Sigmoid colon (tissue), 7 donors: ENCODE measurements around the gene AVP. TPM values are rescaled to one million over a fixed set of nuclear protein-coding genes. Genes with fewer than 3 reads are reported as not detected.

Source experiments
- DNase-seq: peaks from one replicate; pipeline ENCODE4 v3.0.0-alpha.2; 2019
- H3K27ac ChIP-seq, 4 donors: fragments of 200-600 bp; sonication (generic); one replicate each; pipeline ENCODE4 v1.5.1; 2016 to 2019; ENCODE audit warnings: mild to moderate bottlenecking in 1 of 4
- H3K27me3 ChIP-seq, 3 donors: fragments of 200-600 bp; sonication (generic); one replicate each; pipeline ENCODE4 v1.5.1; 2019; ENCODE audit warnings: mild to moderate bottlenecking in 1 of 3
- H3K36me3 ChIP-seq, 4 donors: fragments of 200-600 bp; sonication (generic); one replicate each; pipeline ENCODE4 v1.5.1; 2016 to 2019
- H3K4me1 ChIP-seq, 4 donors: fragments of 200-600 bp; sonication (generic); one replicate each; pipeline ENCODE4 v1.5.1; 2017 to 2019
- H3K4me3 ChIP-seq, 4 donors: fragments of 200-600 bp; sonication (generic); one replicate each; pipeline ENCODE4 v1.5.1; 2017 to 2019; ENCODE audit warnings: mild to moderate bottlenecking in 2 of 4, moderate library complexity in 1 of 4
- H3K9me3 ChIP-seq, 4 donors: fragments of 200-600 bp in 3 of 4; sonication (generic) in 3 of 4; one replicate each; pipeline versions ENCODE4 v1.5.1 to v1.6.1; 2013 to 2019
- EP300 ChIP-seq, 4 donors: sonication (generic); formaldehyde crosslinking; IDR thresholded peaks; one replicate each; pipeline ENCODE4 v1.6.1; 2017; ENCODE audit warnings: antibody characterized with exemption in 4 of 4
- POLR2A ChIP-seq, 2 donors: fragments of 450-650 bp; IDR thresholded peaks; one replicate each; pipeline ENCODE4 v1.6.1; 2016; ENCODE audit warnings: antibody characterized with exemption in 2 of 2, mild to moderate bottlenecking in 2 of 2, moderate library complexity in 2 of 2
- POLR2AphosphoS5 ChIP-seq, 4 donors: sonication (generic); formaldehyde crosslinking; IDR thresholded peaks; one replicate each; pipeline ENCODE4 v1.6.1; 2017; ENCODE audit warnings: antibody characterized with exemption in 4 of 4
- WGBS, 2 donors: extraction: QIAGEN DNeasy Blood & Tissue Kit; methylation state at CpG; one replicate each; pipeline ENCODE4 v1.1.7; 2013; 5-methylcytosine and 5-hydroxymethylcytosine counted together
- intact Hi-C: fragments of 100-400 bp; cut with DNase I; formaldehyde crosslinking; loops from one replicate; pipeline ENCODE4 v1.15.1; 2023
- polyA plus RNA-seq, 3 donors: library from polyadenylated mRNA; stranded (reverse); fragments of 200-250 nt; gene quantifications; one replicate each; pipeline ENCODE4 v1.2.3, GENCODE V29; 2013
- total RNA-seq, 4 donors: library from RNA; depleted of rRNA; stranded (reverse); fragments of >200 nt; gene quantifications; one replicate each; pipeline ENCODE4 v1.1.0, GENCODE V29; 2016
- TF ChIP-seq, protein P1 (sequence below), 4 experiments: fragments of 450-650 bp in 3 of 4; fragments of 200-600 bp in 1 of 4; IDR thresholded peaks; one replicate each; pipeline ENCODE4 v1.5.1; 2016 to 2019; ENCODE audit warnings: antibody characterized with exemption in 4 of 4, mild to moderate bottlenecking in 3 of 4, moderate library complexity in 2 of 4
- donor health status: healthy with polysubstance abuse.
- donor health status: Bipolar disorder and iron deficiency.
- donor health status: healthy.

Gene AVP
- total and polyA plus RNA-seq, 7 donors: not detected

DNA sequence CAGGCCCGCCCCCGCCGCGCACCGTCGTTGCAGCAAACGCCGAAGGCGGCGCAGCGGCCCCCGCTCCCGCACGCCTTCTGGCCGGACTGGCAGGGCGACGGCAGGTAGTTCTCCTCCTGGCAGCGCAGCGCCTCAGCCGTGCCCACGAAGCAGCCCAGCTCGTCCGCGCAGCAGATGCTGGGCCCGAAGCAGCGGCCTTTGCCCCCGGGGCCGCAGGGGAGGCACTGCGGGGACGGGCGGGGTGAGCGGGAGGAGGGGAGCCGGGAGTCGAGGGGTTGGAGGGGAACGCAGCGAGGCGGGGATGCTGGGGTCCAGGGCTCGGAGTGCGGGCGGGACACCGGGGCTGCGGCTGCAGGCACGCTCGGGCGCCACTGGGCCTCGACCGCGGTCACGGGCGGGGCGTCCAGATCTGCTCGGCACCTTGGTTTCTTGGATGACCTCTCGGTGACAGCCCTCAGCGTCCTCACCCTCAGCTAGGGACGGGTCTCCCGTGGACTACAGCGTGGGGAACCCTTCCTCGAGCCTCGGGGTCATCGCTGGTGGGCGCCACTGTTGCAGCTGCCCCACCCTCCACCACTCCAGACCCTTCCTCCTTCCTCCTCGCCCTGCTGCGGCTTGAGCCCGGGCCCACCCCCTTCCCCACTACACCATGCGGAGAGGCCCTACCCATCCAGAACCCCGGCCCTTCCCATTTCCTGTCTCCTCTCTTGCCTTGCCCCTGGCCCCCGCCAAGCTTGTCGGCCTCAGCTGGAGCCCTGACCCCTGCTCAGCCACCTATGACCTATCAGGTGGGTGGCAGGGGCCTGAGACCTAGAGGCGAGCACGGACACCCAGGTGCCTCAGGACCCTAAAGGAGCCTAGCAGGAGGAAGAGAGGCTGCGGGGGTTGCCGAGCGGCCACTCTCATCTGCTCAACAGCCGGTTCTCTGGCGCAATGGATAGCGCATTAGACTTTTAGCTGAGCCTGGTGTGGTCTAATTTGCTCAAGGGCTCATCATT is 1.3 kb downstream of the AVP start:
- WGBS, 2 donors: 10% methylated on average over 76 of the region's 76 CpGs
- H3K4me1 ChIP-seq: peaks cover 0 to 18% (median 12%) of the 10 kb centered on the region in 4 donors
- intact Hi-C loops: no loop called here
- no peak for DNase-seq
- H3K4me3 ChIP-seq: peak overlapping the region in 3 of 4 donors; percentile 25 to 43 (median 41)
- H3K27ac ChIP-seq: no peak overlapping the region
- no peaks in the 10 kb centered on the region for H3K36me3 ChIP-seq
- H3K27me3 ChIP-seq: peaks cover 19 to 63% (median 35%) of the 10 kb centered on the region in 3 donors
- no peaks in the 10 kb centered on the region for H3K9me3 ChIP-seq
- TF ChIP-seq, protein P1, sequence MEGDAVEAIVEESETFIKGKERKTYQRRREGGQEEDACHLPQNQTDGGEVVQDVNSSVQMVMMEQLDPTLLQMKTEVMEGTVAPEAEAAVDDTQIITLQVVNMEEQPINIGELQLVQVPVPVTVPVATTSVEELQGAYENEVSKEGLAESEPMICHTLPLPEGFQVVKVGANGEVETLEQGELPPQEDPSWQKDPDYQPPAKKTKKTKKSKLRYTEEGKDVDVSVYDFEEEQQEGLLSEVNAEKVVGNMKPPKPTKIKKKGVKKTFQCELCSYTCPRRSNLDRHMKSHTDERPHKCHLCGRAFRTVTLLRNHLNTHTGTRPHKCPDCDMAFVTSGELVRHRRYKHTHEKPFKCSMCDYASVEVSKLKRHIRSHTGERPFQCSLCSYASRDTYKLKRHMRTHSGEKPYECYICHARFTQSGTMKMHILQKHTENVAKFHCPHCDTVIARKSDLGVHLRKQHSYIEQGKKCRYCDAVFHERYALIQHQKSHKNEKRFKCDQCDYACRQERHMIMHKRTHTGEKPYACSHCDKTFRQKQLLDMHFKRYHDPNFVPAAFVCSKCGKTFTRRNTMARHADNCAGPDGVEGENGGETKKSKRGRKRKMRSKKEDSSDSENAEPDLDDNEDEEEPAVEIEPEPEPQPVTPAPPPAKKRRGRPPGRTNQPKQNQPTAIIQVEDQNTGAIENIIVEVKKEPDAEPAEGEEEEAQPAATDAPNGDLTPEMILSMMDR (IDR thresholded peaks at IDR 0.05): no peak
- TF ChIP-seq POLR2A (IDR thresholded peaks at IDR 0.05) (no peak), POLR2AphosphoS5 (IDR thresholded peaks at IDR 0.05) (no peak), EP300 (IDR thresholded peaks at IDR 0.05) (no peak)

DNA sequence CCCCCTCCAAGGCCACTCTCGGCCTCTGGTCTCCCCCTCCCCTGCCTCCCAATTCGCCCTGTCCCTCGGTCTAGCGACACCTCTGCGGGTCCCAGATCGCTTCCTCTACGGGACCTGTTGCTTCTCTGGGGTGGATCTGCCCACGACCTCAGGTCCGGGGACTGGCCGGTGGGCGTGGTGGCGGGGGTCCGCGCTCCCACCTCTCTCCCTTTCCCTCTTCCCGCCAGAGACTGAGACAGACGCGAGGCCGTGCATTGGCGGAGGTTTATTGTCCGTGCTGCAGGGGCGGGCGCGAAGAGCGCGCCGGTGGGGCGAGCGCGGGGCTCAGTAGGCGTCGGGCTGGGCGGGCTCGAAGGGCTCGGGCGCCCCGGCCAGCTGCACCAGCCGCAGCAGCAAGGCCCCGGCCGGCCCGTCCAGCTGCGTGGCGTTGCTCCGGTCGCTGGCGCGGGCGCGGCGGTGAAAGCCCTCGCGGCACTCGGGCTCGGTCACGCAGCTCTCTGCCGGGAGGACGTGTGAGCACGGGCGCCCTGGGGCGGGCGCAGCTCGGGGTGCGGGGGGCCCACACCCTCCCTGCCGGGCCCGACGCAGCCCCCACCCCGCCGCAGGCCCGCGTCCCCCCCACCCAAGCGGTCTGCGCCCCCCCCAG is 2.1 kb downstream of the AVP start:
- peaks cover 0 to 18% (median 12%) of the 10 kb centered on the region in 4 donors for H3K4me1 ChIP-seq
- intact Hi-C loops: no loop called here
- no peaks in the 10 kb centered on the region for H3K36me3 ChIP-seq
- no peak overlapping the region for H3K27ac ChIP-seq
- no peak for DNase-seq
- TF ChIP-seq, protein P1 (IDR thresholded peaks at IDR 0.05): no peak
- TF ChIP-seq POLR2AphosphoS5 (IDR thresholded peaks at IDR 0.05): no peak
- TF ChIP-seq EP300 (IDR thresholded peaks at IDR 0.05): no peak
- no peak for TF ChIP-seq POLR2A (IDR thresholded peaks at IDR 0.05)
- H3K9me3 ChIP-seq: no peaks in the 10 kb centered on the region
- H3K27me3 ChIP-seq: peaks cover 19 to 63% (median 35%) of the 10 kb centered on the region in 3 donors
- H3K4me3 ChIP-seq: peak overlapping the region in 3 of 4 donors; percentile 25 to 43 (median 41)
- 3 to 4% methylated on average over 71 of the region's 71 CpGs for WGBS, 2 donors

DNA sequence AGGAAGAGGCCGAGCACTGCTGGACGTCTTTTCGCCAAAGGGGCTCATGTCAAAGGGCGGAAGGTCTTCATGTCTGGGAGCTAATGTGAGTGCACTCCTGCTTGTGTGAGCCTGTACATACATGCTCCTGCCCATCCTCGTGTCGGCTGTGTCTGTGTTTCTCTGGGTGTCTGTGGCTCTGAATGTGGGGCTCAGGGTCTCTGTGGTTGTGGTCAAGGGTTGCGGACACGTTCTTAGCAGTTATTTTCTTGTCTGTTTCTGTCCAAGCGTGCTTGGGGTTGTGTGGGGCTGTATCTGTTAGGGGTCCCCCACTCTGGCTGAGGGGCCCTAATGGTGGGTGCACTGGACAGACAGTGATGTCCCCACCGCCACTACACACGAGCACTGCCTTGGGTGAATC is 2.9 kb downstream of the AVP start:
- no peak for DNase-seq
- peaks cover 0 to 18% (median 12%) of the 10 kb centered on the region in 4 donors for H3K4me1 ChIP-seq
- intact Hi-C loops: no loop called here
- no peak overlapping the region for H3K27ac ChIP-seq
- H3K9me3 ChIP-seq: no peaks in the 10 kb centered on the region
- H3K27me3 ChIP-seq: peaks cover 19 to 63% (median 35%) of the 10 kb centered on the region in 3 donors
- TF ChIP-seq POLR2A (IDR thresholded peaks at IDR 0.05) (no peak), POLR2AphosphoS5 (IDR thresholded peaks at IDR 0.05) (no peak), EP300 (IDR thresholded peaks at IDR 0.05) (no peak)
- 83% methylated on average over 11 of the region's 11 CpGs for WGBS, 2 donors
- no peak overlapping the region for H3K4me3 ChIP-seq
- H3K36me3 ChIP-seq: no peaks in the 10 kb centered on the region

DNA sequence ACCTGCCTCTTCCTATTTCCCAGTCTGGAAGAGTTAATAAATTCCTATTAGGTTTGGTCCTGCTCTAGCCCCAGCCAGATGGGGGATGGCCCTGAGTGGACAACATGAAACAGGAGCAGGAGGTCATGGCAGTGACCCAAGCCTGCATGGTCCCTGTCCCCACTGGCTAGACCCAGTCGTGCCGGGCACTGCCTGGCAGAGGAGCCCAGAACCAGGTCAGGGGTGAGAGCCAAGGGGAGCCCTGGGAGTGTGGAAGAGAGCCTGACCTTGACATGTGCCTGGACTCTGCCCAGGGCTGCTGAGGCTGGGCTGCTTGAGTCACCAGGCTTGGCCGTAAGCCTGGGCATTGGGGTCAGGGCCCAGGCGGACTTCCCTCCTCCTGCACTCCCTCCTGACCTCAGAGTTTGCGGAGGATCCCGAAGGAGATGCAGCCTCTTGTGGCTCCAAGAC is 3.6 kb downstream of the AVP start:
- intact Hi-C loops: no loop called here
- H3K27me3 ChIP-seq: peaks cover 19 to 63% (median 35%) of the 10 kb centered on the region in 3 donors

More for the DNA sequence above, 3.6 kb downstream of the AVP start:
- peaks cover 0 to 18% (median 12%) of the 10 kb centered on the region in 4 donors for H3K4me1 ChIP-seq
- TF ChIP-seq EP300 (IDR thresholded peaks at IDR 0.05) (no peak), POLR2AphosphoS5 (IDR thresholded peaks at IDR 0.05) (no peak), POLR2A (IDR thresholded peaks at IDR 0.05) (no peak)
- TF ChIP-seq, protein P1 (IDR thresholded peaks at IDR 0.05): no peak
- 56 to 60% methylated on average over 6 of the region's 6 CpGs for WGBS, 2 donors
- H3K9me3 ChIP-seq: no peaks in the 10 kb centered on the region
- no peak overlapping the region for H3K27ac ChIP-seq
- H3K4me3 ChIP-seq: no peak overlapping the region
- no peaks in the 10 kb centered on the region for H3K36me3 ChIP-seq
- DNase-seq: no peak
